Measurements from ENCODE around the gene RAB11FIP5. TPM values are rescaled to one million over a fixed set of nuclear protein-coding genes. Genes with fewer than 3 reads are reported as not detected.

Gene RAB11FIP5
- total RNA-seq, 2 experiments from 2014 or later: 12.6 to 13.8 TPM

DNA sequence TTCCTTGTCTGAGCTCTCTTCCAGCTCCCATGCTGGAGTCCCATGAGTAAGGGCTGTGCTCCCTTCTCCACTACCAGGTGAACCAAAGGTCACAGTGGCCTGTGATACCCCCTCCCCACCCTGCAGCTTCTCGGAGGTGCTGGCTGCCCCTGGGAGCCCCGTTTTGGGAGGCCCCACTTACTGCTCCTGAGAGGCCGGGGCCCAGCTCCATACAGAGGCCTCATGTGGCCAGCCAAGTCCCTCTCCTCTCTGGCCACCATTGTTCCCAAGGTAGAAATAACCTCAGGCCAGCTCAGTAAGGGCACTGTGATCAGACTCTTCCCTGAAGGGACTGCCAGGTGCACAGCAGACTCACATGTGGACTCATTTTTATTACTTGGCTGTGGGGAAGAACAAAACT, 6.0 kb downstream of the RAB11FIP5 start:
- no peak for ATAC-seq (ENCODE audit: poor library complexity)
- DNase-seq: no peak
- Mint-ChIP-seq H3K9me3 (no peaks in the 10 kb centered on the region), H3K27me3 (no peaks in the 10 kb centered on the region), H3K4me3 (no peak overlapping the region), H3K4me1 (ENCODE audit: low read depth) (peaks cover 43% of the 10 kb centered on the region), H3K36me3 (ENCODE audit: low read depth) (no peaks in the 10 kb centered on the region), H3K27ac (peak overlapping the region; percentile 15)
- Histone ChIP-seq H3K4me1 (ENCODE audit: insufficient read depth, low read length) (peaks cover 52% of the 10 kb centered on the region), H3K27me3 (ENCODE audit: control insufficient read depth in 1 of 2, insufficient read depth in 2 of 2, low read length in 2 of 2) (no peaks in the 10 kb centered on the region), H3K27ac (ENCODE audit: low read depth in 1 of 2, low read length in 2 of 2) (no peak overlapping the region), H3K9me3 (ENCODE audit: control insufficient read depth in 1 of 2, insufficient read depth in 1 of 2, low read length in 2 of 2) (no peaks in the 10 kb centered on the region), H3K4me3 (ENCODE audit: low read length) (no peak overlapping the region), H3K36me3 (ENCODE audit: insufficient read depth, low read length) (peaks cover 2% of the 10 kb centered on the region)
- ChIA-PET CTCF (no interaction called here), POLR2A (no interaction called here)
- intact Hi-C loops (cut with DNase I, micrococcal nuclease): no loop called here
- TF ChIP-seq, protein P1, sequence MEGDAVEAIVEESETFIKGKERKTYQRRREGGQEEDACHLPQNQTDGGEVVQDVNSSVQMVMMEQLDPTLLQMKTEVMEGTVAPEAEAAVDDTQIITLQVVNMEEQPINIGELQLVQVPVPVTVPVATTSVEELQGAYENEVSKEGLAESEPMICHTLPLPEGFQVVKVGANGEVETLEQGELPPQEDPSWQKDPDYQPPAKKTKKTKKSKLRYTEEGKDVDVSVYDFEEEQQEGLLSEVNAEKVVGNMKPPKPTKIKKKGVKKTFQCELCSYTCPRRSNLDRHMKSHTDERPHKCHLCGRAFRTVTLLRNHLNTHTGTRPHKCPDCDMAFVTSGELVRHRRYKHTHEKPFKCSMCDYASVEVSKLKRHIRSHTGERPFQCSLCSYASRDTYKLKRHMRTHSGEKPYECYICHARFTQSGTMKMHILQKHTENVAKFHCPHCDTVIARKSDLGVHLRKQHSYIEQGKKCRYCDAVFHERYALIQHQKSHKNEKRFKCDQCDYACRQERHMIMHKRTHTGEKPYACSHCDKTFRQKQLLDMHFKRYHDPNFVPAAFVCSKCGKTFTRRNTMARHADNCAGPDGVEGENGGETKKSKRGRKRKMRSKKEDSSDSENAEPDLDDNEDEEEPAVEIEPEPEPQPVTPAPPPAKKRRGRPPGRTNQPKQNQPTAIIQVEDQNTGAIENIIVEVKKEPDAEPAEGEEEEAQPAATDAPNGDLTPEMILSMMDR (IDR thresholded peaks at IDR 0.05): no peak

DNA sequence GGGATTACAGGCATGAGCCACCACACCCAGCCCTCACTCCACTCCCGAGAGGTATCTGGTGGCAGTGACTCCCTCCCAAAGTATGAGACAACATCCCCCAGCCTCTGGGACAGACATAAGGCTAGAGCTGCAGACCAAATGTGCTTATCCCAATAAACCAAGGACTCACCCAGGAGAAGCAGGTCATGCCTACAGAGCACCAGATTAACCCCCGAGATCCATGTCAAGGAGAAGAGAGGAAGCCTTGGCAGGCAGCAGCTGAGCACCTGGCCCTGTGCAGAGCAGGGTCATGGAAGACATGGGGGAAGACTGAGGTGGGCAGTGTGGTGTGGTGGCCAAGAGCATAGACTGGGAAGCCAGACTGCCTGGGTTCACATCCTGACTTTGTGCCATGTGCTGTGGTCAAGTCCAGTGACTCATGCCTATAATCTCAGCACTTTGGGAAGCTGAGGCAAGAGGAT, 7.2 kb downstream of the RAB11FIP5 start:
- peaks cover 39% of the 10 kb centered on the region for H3K4me1 ChIP-seq (ENCODE audit: insufficient read depth, low read length)
- Mint-ChIP-seq H3K36me3 (ENCODE audit: low read depth) (no peaks in the 10 kb centered on the region), H3K4me3 (no peak overlapping the region), H3K27ac (no peak overlapping the region), H3K4me1 (ENCODE audit: low read depth) (peaks cover 30% of the 10 kb centered on the region), H3K9me3 (no peaks in the 10 kb centered on the region), H3K27me3 (no peaks in the 10 kb centered on the region)
- CTCF ChIA-PET: interaction anchor here (1.1 kb wide), 1 partner anchor 72 kb away, joined by 4 read pairs; no protein-coding TSS in a partner anchor
- TF ChIP-seq, protein P1 (IDR thresholded peaks at IDR 0.05): no peak
- H3K9me3 ChIP-seq (ENCODE audit: control insufficient read depth in 1 of 2, insufficient read depth in 1 of 2, low read length in 2 of 2): no peaks in the 10 kb centered on the region
- intact Hi-C loops (cut with DNase I, micrococcal nuclease): no loop called here
- DNase-seq (no peak), ATAC-seq (ENCODE audit: poor library complexity) (no peak)
- peaks cover 2% of the 10 kb centered on the region for H3K36me3 ChIP-seq (ENCODE audit: insufficient read depth, low read length)
- no peak overlapping the region for H3K4me3 ChIP-seq (ENCODE audit: low read length)
- H3K27me3 ChIP-seq (ENCODE audit: control insufficient read depth in 1 of 2, insufficient read depth in 2 of 2, low read length in 2 of 2): no peaks in the 10 kb centered on the region
- POLR2A ChIA-PET: no interaction called here
- no peak overlapping the region for H3K27ac ChIP-seq (ENCODE audit: low read depth in 1 of 2, low read length in 2 of 2)

DNA sequence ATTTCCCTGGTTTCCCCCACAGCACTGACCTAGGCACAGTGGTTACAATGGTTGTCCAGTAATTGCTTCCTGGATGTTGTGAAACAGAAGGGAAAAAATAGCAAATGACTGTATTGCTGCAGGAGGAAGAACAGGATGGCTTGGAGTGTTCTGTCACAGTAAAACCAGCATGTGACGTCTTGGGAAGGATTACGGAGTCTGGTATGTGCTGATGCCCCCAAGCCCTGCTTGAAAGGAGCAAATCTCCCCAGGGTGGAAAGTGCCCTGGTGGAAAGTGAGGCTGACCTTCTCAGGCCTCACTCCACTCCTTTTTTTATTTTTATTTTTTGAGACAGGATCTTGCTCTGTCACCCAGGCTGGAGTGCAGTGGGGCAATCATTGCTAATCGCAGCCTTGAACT, 7.8 kb downstream of the RAB11FIP5 start:
- Mint-ChIP-seq H3K27me3 (no peaks in the 10 kb centered on the region), H3K4me1 (ENCODE audit: low read depth) (peaks cover 29% of the 10 kb centered on the region), H3K9me3 (no peaks in the 10 kb centered on the region), H3K4me3 (no peak overlapping the region), H3K27ac (no peak overlapping the region), H3K36me3 (ENCODE audit: low read depth) (no peaks in the 10 kb centered on the region)
- ATAC-seq (ENCODE audit: poor library complexity) (no peak), DNase-seq (no peak)
- ChIA-PET CTCF (interaction anchor here (1.1 kb wide), 1 partner anchor 72 kb away, joined by 4 read pairs; no protein-coding TSS in a partner anchor), POLR2A (no interaction called here)
- no peak overlapping the region for H3K4me3 ChIP-seq (ENCODE audit: low read length)
- H3K4me1 ChIP-seq (ENCODE audit: insufficient read depth, low read length): peaks cover 39% of the 10 kb centered on the region
- H3K36me3 ChIP-seq (ENCODE audit: insufficient read depth, low read length): peaks cover 2% of the 10 kb centered on the region
- H3K27me3 ChIP-seq (ENCODE audit: control insufficient read depth in 1 of 2, insufficient read depth in 2 of 2, low read length in 2 of 2): no peaks in the 10 kb centered on the region
- no peak overlapping the region for H3K27ac ChIP-seq (ENCODE audit: low read depth in 1 of 2, low read length in 2 of 2)
- no peaks in the 10 kb centered on the region for H3K9me3 ChIP-seq (ENCODE audit: control insufficient read depth in 1 of 2, insufficient read depth in 1 of 2, low read length in 2 of 2)
- TF ChIP-seq, protein P1 (IDR thresholded peaks at IDR 0.05): no peak
- intact Hi-C loops (cut with DNase I, micrococcal nuclease): no loop called here

All from CD4-positive, alpha-beta T cell (primary cell).